K562 (cell line): Measurements from ENCODE around the gene HOXB8. TPM values are rescaled to one million over a fixed set of nuclear protein-coding genes. Genes with fewer than 3 reads are reported as not detected.

ENCODE experiments used
- CHAMP1 ChIP-seq: fragments of 450-650 bp; IDR thresholded peaks from 2 replicates; pipeline ENCODE4 v1.6.1; 2016; ENCODE audit warnings: mild to moderate bottlenecking
- CHCHD3 ChIP-seq: fragments of 250-450 bp; sonication (Bioruptor Pico); IDR thresholded peaks from 2 replicates; pipeline ENCODE4 v2.1.2; 2022; ENCODE audit warnings: mild to moderate bottlenecking
- HNRNPL ChIP-seq: fragments of 200-400 bp; formaldehyde crosslinking; IDR thresholded peaks from 2 replicates; pipeline ENCODE4 v1.6.1; 2017; ENCODE audit warnings: low read depth, mild to moderate bottlenecking, low read length
- HNRNPLL ChIP-seq: fragments of 200-400 bp; formaldehyde crosslinking; IDR thresholded peaks from 2 replicates; pipeline ENCODE4 v1.6.1; 2017; ENCODE audit warnings: low read length, low read depth, mild to moderate bottlenecking; ENCODE audit not compliant: poor library complexity, severe bottlenecking
- KDM2B ChIP-seq: fragments of 250-450 bp; sonication (Bioruptor Pico); IDR thresholded peaks from 2 replicates; pipeline ENCODE4 v1.8.0; 2021; ENCODE audit warnings: mild to moderate bottlenecking, moderate library complexity
- LEF1 ChIP-seq: fragments of 450-650 bp; IDR thresholded peaks from 2 replicates; pipeline ENCODE4 v1.6.1; 2016; ENCODE audit warnings: mild to moderate bottlenecking
- NKRF ChIP-seq: fragments of 450-650 bp; IDR thresholded peaks from 2 replicates; pipeline ENCODE4 v1.6.1; 2016; ENCODE audit warnings: borderline replicate concordance
- NR3C1 ChIP-seq: sonication (generic); formaldehyde crosslinking; IDR thresholded peaks from 2 replicates; pipeline ENCODE4 v1.8.1; 2022; ENCODE audit warnings: missing genetic modification reagents
- ZBTB12 ChIP-seq: fragments of 250-450 bp; sonication (Bioruptor Pico); IDR thresholded peaks from 2 replicates; pipeline ENCODE4 v1.4.0; 2020
- ZNF408 ChIP-seq: fragments of 250-450 bp; sonication (Bioruptor Pico); IDR thresholded peaks from 2 replicates; pipeline ENCODE4 v1.4.0; 2020; ENCODE audit warnings: low read depth, mild to moderate bottlenecking, moderate library complexity
- polyA plus RNA-seq, 8 experiments: library from polyadenylated mRNA; depleted of rRNA in 4 of 8; stranded (reverse) in 5 of 8; unstranded in 3 of 8; fragments of >200 nt; fragmentation: Nextera tagmentation in 2 of 8; fragmentation: Illumina TruSeq in 1 of 8; extraction: Ambion mirVana in 2 of 8; extraction: Trizol in 1 of 8; gene quantifications; 2 replicates each; pipeline versions ENCODE4 v1.2.1 to v1.2.3, GENCODE V29; 2011 to 2014; ENCODE audit warnings: inconsistent platforms in 1 of 8, missing spikeins in 1 of 8
- total RNA-seq, 7 experiments: library from RNA; depleted of rRNA in 6 of 7; stranded (reverse); fragments of >200 nt in 6 of 7; fragmentation: Illumina TruSeq in 2 of 7; extraction: Trizol in 2 of 7; gene quantifications; 2 replicates each; pipeline versions ENCODE4 v1.2.1 to v1.2.3, GENCODE V29; 2011 to 2021; ENCODE audit warnings: low replicate concordance in 1 of 7
- TF ChIP-seq, protein P1 (sequence below), 3 experiments: fragments of 200-800 bp in 1 of 3; sonication (Bioruptor generic) in 1 of 3; sonication (generic) in 1 of 3; formaldehyde crosslinking in 1 of 3; IDR thresholded peaks; 2 replicates each; pipeline versions ENCODE4 v1.6.1 to v1.8.0; 2016 to 2022; ENCODE audit warnings: mild to moderate bottlenecking in 2 of 3, missing compliant biosample characterization in 2 of 3, missing genetic modification characterization in 2 of 3, missing genetic modification reagents in 1 of 3
- TF ChIP-seq, protein P2 (sequence below), 2 experiments: fragments of 150-350 bp in 1 of 2; IDR thresholded peaks; 2 replicates each; pipeline ENCODE4 v1.6.1; 2012 to 2016; ENCODE audit warnings: low read depth in 2 of 2, low read length in 2 of 2, mild to moderate bottlenecking in 1 of 2, moderate library complexity in 1 of 2
- TF ChIP-seq, protein P3 (sequence below): fragments of 450-650 bp; formaldehyde crosslinking; conservative IDR thresholded peaks from 2 replicates; pipeline ENCODE4 v1.4.0; 2022; ENCODE audit warnings: mild to moderate bottlenecking, missing genetic modification characterization

The HOXB8 gene
- total and polyA plus RNA-seq, 9 of the 15 experiments (the other 6 are each of a cell fraction or from before 2014, with no cell fraction given): 0.52 to 23.8 (median 3.6) TPM

- TF ChIP-seq NKRF (no peak), ZBTB12 (CRISPR knock-in tag) (no peak), NR3C1 (CRISPR knock-in tag) (no peak), HNRNPL (no peak), KDM2B (CRISPR knock-in tag) (no peak), LEF1 (no peak), CHAMP1 (no peak), HNRNPLL (peak; percentile 83), CHCHD3 (no peak), ZNF408 (CRISPR knock-in tag) (no peak)
- TF ChIP-seq, protein P1, sequence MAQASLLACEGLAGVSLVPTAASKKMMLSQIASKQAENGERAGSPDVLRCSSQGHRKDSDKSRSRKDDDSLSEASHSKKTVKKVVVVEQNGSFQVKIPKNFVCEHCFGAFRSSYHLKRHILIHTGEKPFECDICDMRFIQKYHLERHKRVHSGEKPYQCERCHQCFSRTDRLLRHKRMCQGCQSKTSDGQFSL (CRISPR knock-in tag; IDR thresholded peaks at IDR 0.05): no peak
- TF ChIP-seq, protein P1 (tag; IDR thresholded peaks at IDR 0.05): no peak
- TF ChIP-seq, protein P2, sequence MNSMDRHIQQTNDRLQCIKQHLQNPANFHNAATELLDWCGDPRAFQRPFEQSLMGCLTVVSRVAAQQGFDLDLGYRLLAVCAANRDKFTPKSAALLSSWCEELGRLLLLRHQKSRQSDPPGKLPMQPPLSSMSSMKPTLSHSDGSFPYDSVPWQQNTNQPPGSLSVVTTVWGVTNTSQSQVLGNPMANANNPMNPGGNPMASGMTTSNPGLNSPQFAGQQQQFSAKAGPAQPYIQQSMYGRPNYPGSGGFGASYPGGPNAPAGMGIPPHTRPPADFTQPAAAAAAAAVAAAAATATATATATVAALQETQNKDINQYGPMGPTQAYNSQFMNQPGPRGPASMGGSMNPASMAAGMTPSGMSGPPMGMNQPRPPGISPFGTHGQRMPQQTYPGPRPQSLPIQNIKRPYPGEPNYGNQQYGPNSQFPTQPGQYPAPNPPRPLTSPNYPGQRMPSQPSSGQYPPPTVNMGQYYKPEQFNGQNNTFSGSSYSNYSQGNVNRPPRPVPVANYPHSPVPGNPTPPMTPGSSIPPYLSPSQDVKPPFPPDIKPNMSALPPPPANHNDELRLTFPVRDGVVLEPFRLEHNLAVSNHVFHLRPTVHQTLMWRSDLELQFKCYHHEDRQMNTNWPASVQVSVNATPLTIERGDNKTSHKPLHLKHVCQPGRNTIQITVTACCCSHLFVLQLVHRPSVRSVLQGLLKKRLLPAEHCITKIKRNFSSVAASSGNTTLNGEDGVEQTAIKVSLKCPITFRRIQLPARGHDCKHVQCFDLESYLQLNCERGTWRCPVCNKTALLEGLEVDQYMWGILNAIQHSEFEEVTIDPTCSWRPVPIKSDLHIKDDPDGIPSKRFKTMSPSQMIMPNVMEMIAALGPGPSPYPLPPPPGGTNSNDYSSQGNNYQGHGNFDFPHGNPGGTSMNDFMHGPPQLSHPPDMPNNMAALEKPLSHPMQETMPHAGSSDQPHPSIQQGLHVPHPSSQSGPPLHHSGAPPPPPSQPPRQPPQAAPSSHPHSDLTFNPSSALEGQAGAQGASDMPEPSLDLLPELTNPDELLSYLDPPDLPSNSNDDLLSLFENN (IDR thresholded peaks at IDR 0.05; ENCODE audit: low read depth in 2 of 2, low read length in 2 of 2): no peak
- TF ChIP-seq, protein P3, sequence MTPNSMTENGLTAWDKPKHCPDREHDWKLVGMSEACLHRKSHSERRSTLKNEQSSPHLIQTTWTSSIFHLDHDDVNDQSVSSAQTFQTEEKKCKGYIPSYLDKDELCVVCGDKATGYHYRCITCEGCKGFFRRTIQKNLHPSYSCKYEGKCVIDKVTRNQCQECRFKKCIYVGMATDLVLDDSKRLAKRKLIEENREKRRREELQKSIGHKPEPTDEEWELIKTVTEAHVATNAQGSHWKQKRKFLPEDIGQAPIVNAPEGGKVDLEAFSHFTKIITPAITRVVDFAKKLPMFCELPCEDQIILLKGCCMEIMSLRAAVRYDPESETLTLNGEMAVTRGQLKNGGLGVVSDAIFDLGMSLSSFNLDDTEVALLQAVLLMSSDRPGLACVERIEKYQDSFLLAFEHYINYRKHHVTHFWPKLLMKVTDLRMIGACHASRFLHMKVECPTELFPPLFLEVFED: no peak
Measured at GRCh38 chr17:48618256-48618896, 3.3 kb upstream of the HOXB8 start (continued).
